Measurements from ENCODE around the gene BRINP3.

The BRINP3 gene

GRCh38 chr1:190478149-190479049, 735 bp upstream of the BRINP3 start:
- TF ChIP-seq POU2F2 (IDR thresholded peaks at IDR 0.05; ENCODE audit: low read depth, low read length), result no peak
- no peak for TF ChIP-seq PAX5 (IDR thresholded peaks at IDR 0.05; ENCODE audit: insufficient read depth, low read length, severe bottlenecking)
- no peak for TF ChIP-seq SPI1 (IDR thresholded peaks at IDR 0.05; ENCODE audit: low read depth, low read length)
- no peak for TF ChIP-seq POLR2A (IDR thresholded peaks at IDR 0.05; ENCODE audit: low read depth, low read length)
- TF ChIP-seq TAF1 (IDR thresholded peaks at IDR 0.05; ENCODE audit: low read depth, low read length), result no peak
- no peak for TF ChIP-seq POLR2AphosphoS5 (IDR thresholded peaks at IDR 0.05; ENCODE audit: low read depth, low read length)
- FAIRE-seq (no peak), DNase-seq (ENCODE audit: insufficient read length, low spot score) (no peak)

GRCh38 chr1:190476806-190477205, 858 bp downstream of the BRINP3 start:
- FAIRE-seq, result no peak
- TF ChIP-seq TAF1 (IDR thresholded peaks at IDR 0.05; ENCODE audit: low read depth, low read length) (no peak), POU2F2 (IDR thresholded peaks at IDR 0.05; ENCODE audit: low read depth, low read length) (no peak), PAX5 (IDR thresholded peaks at IDR 0.05; ENCODE audit: insufficient read depth, low read length, severe bottlenecking) (no peak), SPI1 (IDR thresholded peaks at IDR 0.05; ENCODE audit: low read depth, low read length) (no peak), POLR2A (IDR thresholded peaks at IDR 0.05; ENCODE audit: low read depth, low read length) (no peak), POLR2AphosphoS5 (IDR thresholded peaks at IDR 0.05; ENCODE audit: low read depth, low read length) (no peak)
- DNase-seq (ENCODE audit: insufficient read length, low spot score), result no peak

GRCh38 chr1:190476321-190476720, 1.3 kb downstream of the BRINP3 start:
- no peak for FAIRE-seq
- TF ChIP-seq POU2F2 (IDR thresholded peaks at IDR 0.05; ENCODE audit: low read depth, low read length) (no peak), POLR2AphosphoS5 (IDR thresholded peaks at IDR 0.05; ENCODE audit: low read depth, low read length) (no peak), PAX5 (IDR thresholded peaks at IDR 0.05; ENCODE audit: insufficient read depth, low read length, severe bottlenecking) (no peak), TAF1 (IDR thresholded peaks at IDR 0.05; ENCODE audit: low read depth, low read length) (no peak), POLR2A (IDR thresholded peaks at IDR 0.05; ENCODE audit: low read depth, low read length) (no peak), SPI1 (IDR thresholded peaks at IDR 0.05; ENCODE audit: low read depth, low read length) (no peak)
- DNase-seq (ENCODE audit: insufficient read length, low spot score), result no peak

GRCh38 chr1:190475421-190476141, 2.1 kb downstream of the BRINP3 start:
- TF ChIP-seq POU2F2 (IDR thresholded peaks at IDR 0.05; ENCODE audit: low read depth, low read length), result no peak
- no peak for TF ChIP-seq SPI1 (IDR thresholded peaks at IDR 0.05; ENCODE audit: low read depth, low read length)
- TF ChIP-seq PAX5 (IDR thresholded peaks at IDR 0.05; ENCODE audit: insufficient read depth, low read length, severe bottlenecking), result no peak
- TF ChIP-seq POLR2AphosphoS5 (IDR thresholded peaks at IDR 0.05; ENCODE audit: low read depth, low read length), result no peak
- no peak for TF ChIP-seq POLR2A (IDR thresholded peaks at IDR 0.05; ENCODE audit: low read depth, low read length)
- no peak for TF ChIP-seq TAF1 (IDR thresholded peaks at IDR 0.05; ENCODE audit: low read depth, low read length)
- no peak for DNase-seq (ENCODE audit: insufficient read length, low spot score)
- no peak for FAIRE-seq

GRCh38 chr1:190474650-190475211, 2.9 kb downstream of the BRINP3 start:
- no peak for DNase-seq (ENCODE audit: insufficient read length, low spot score)
- FAIRE-seq, result no peak
- no peak for TF ChIP-seq TAF1 (IDR thresholded peaks at IDR 0.05; ENCODE audit: low read depth, low read length)
- TF ChIP-seq POLR2AphosphoS5 (IDR thresholded peaks at IDR 0.05; ENCODE audit: low read depth, low read length), result no peak

GRCh38 chr1:190474010-190474409, 3.7 kb downstream of the BRINP3 start:
- DNase-seq (ENCODE audit: insufficient read length, low spot score) (no peak), FAIRE-seq (no peak)
- TF ChIP-seq POLR2AphosphoS5 (IDR thresholded peaks at IDR 0.05; ENCODE audit: low read depth, low read length), result no peak
- TF ChIP-seq POLR2A (IDR thresholded peaks at IDR 0.05; ENCODE audit: low read depth, low read length), result no peak
- TF ChIP-seq PAX5 (IDR thresholded peaks at IDR 0.05; ENCODE audit: insufficient read depth, low read length, severe bottlenecking), result no peak
- TF ChIP-seq SPI1 (IDR thresholded peaks at IDR 0.05; ENCODE audit: low read depth, low read length), result no peak
- TF ChIP-seq TAF1 (IDR thresholded peaks at IDR 0.05; ENCODE audit: low read depth, low read length), result no peak
- no peak for TF ChIP-seq POU2F2 (IDR thresholded peaks at IDR 0.05; ENCODE audit: low read depth, low read length)

GRCh38 chr1:190472494-190472893, 5.2 kb downstream of the BRINP3 start:
- TF ChIP-seq TAF1 (IDR thresholded peaks at IDR 0.05; ENCODE audit: low read depth, low read length) (no peak), SPI1 (IDR thresholded peaks at IDR 0.05; ENCODE audit: low read depth, low read length) (no peak), POLR2AphosphoS5 (IDR thresholded peaks at IDR 0.05; ENCODE audit: low read depth, low read length) (no peak), PAX5 (IDR thresholded peaks at IDR 0.05; ENCODE audit: insufficient read depth, low read length, severe bottlenecking) (no peak), POU2F2 (IDR thresholded peaks at IDR 0.05; ENCODE audit: low read depth, low read length) (no peak), POLR2A (IDR thresholded peaks at IDR 0.05; ENCODE audit: low read depth, low read length) (no peak)
- FAIRE-seq (no peak), DNase-seq (ENCODE audit: insufficient read length, low spot score) (no peak)

GRCh38 chr1:190472042-190472441, 5.6 kb downstream of the BRINP3 start:
- no peak for FAIRE-seq
- TF ChIP-seq PAX5 (IDR thresholded peaks at IDR 0.05; ENCODE audit: insufficient read depth, low read length, severe bottlenecking), result no peak
- no peak for TF ChIP-seq TAF1 (IDR thresholded peaks at IDR 0.05; ENCODE audit: low read depth, low read length)
- no peak for TF ChIP-seq SPI1 (IDR thresholded peaks at IDR 0.05; ENCODE audit: low read depth, low read length)
- no peak for TF ChIP-seq POLR2A (IDR thresholded peaks at IDR 0.05; ENCODE audit: low read depth, low read length)
- no peak for TF ChIP-seq POU2F2 (IDR thresholded peaks at IDR 0.05; ENCODE audit: low read depth, low read length)
- TF ChIP-seq POLR2AphosphoS5 (IDR thresholded peaks at IDR 0.05; ENCODE audit: low read depth, low read length), result no peak
- no peak for DNase-seq (ENCODE audit: insufficient read length, low spot score)

- DNase-seq (ENCODE audit: insufficient read length, low spot score) (no peak), FAIRE-seq (no peak)
- no peak for TF ChIP-seq POU2F2 (IDR thresholded peaks at IDR 0.05; ENCODE audit: low read depth, low read length)
- TF ChIP-seq SPI1 (IDR thresholded peaks at IDR 0.05; ENCODE audit: low read depth, low read length), result no peak
- no peak for TF ChIP-seq PAX5 (IDR thresholded peaks at IDR 0.05; ENCODE audit: insufficient read depth, low read length, severe bottlenecking)
- TF ChIP-seq POLR2AphosphoS5 (IDR thresholded peaks at IDR 0.05; ENCODE audit: low read depth, low read length), result no peak
- TF ChIP-seq POLR2A (IDR thresholded peaks at IDR 0.05; ENCODE audit: low read depth, low read length), result no peak
- no peak for TF ChIP-seq TAF1 (IDR thresholded peaks at IDR 0.05; ENCODE audit: low read depth, low read length)
These were observed 13.0 kb downstream of the BRINP3 start for GRCh38 chr1:190464690-190465089.
